ENCODE measurements around the gene COPRS.

COPRS gene

GRCh38 chr17:31858642-31859486, at the start of gene COPRS:
TSS of gene COPRS (minus strand) at chr17:31859244. CDS start at chr17:31859199, 45 bp downstream.
- DNase-seq, result peak; percentile 64 to 79

- DNase-seq, result no peak
Measured at GRCh38 chr17:31908386-31908785, 49.3 kb upstream of the COPRS start.

GRCh38 chr17:31907342-31907962, 48.4 kb upstream of the COPRS start:
- no peak for DNase-seq

- no peak for DNase-seq
Measured at GRCh38 chr17:31903401-31903800, 44.4 kb upstream of the COPRS start.

GRCh38 chr17:31902693-31903092, 43.6 kb upstream of the COPRS start:
- DNase-seq, result no peak

GRCh38 chr17:31900877-31901276, 41.8 kb upstream of the COPRS start:
- no peak for DNase-seq

GRCh38 chr17:31888124-31888523, 29.1 kb upstream of the COPRS start:
- no peak for DNase-seq

GRCh38 chr17:31882571-31882970, 23.5 kb upstream of the COPRS start:
- DNase-seq, result no peak

- DNase-seq, result no peak
Measured at GRCh38 chr17:31880311-31880710, 21.3 kb upstream of the COPRS start.

GRCh38 chr17:31878703-31879073, 19.6 kb upstream of the COPRS start:
- DNase-seq, result no peak

GRCh38 chr17:31877911-31878702, 19.1 kb upstream of the COPRS start:
- DNase-seq, result peak; percentile 8 to 16

- DNase-seq, result no peak
Measured at GRCh38 chr17:31877341-31877740, 18.3 kb upstream of the COPRS start.

GRCh38 chr17:31875081-31875480, 16.0 kb upstream of the COPRS start:
- no peak for DNase-seq

GRCh38 chr17:31869797-31870568, 10.9 kb upstream of the COPRS start:
- no peak for DNase-seq

- no peak for DNase-seq
Measured at GRCh38 chr17:31869031-31869430, 10.0 kb upstream of the COPRS start.

GRCh38 chr17:31859487-31860008, 504 bp upstream of the COPRS start:
- no peak for DNase-seq

GRCh38 chr17:31857920-31858641, 963 bp downstream of the COPRS start:
- peak in 1 of 2 donors; percentile 3 for DNase-seq

- no peak for DNase-seq
Measured at GRCh38 chr17:31856750-31857149, 2.3 kb downstream of the COPRS start.

GRCh38 chr17:31854672-31855071, 4.4 kb downstream of the COPRS start:
- no peak for DNase-seq

- no peak for DNase-seq
Measured at GRCh38 chr17:31853911-31854470, 5.1 kb downstream of the COPRS start.

- no peak for DNase-seq
Measured at GRCh38 chr17:31845291-31845690, 13.8 kb downstream of the COPRS start.
